GM10248 (cell line): Measurements from ENCODE around the gene GPR156.

Experiments used
- CTCF ChIA-PET: fragments of 300-600 bp; sonication (Branson Sonifier 250); formaldehyde crosslinking; extraction: SDS; loops from one replicate; lab custom pipeline; 2021; ENCODE audit warnings: antibody characterized with exemption; lab: Yijun Ruan, JAX
- POLR2A ChIA-PET: fragments of 350-650 bp; sonication (Branson Sonifier 250); formaldehyde crosslinking; extraction: SDS; loops from one replicate; lab custom pipeline; 2020; ENCODE audit warnings: antibody characterized with exemption; lab: Yijun Ruan, JAX
- DNase-seq: peaks from one replicate; pipeline ENCODE4 v3.0.0; 2012; ENCODE audit errors: extremely low spot score
- CTCF ChIP-seq: IDR thresholded peaks from 2 replicates; pipeline ENCODE4 v1.5.1; 2012; ENCODE audit warnings: mild to moderate bottlenecking, low read depth; ENCODE audit errors: extremely low read depth, missing control alignments, control extremely low read depth

Gene GPR156

GRCh38 chr3:120171134-120171873, 113.7 kb downstream of the GPR156 start:
- no peak for DNase-seq
- ChIA-PET CTCF (interaction anchor here (0.8 to 1.1 kb wide), 2 partner anchors 24 to 246 kb away, joined by 3 to 4 read pairs; no protein-coding TSS in a partner anchor), POLR2A (no interaction called here)

GRCh38 chr3:120170223-120170622, 114.8 kb downstream of the GPR156 start:
- no peak for DNase-seq
- ChIA-PET POLR2A (no interaction called here), CTCF (interaction anchor here (0.8 to 1.1 kb wide), 2 partner anchors 23 to 247 kb away, joined by 3 to 4 read pairs; no protein-coding TSS in a partner anchor)
- TF ChIP-seq CTCF, result no peak

More at GRCh38 chr3:120171134-120171873, 113.7 kb downstream of the GPR156 start:
- no peak for TF ChIP-seq CTCF

- CTCF ChIA-PET, result interaction anchor here (1.0 to 1.6 kb wide), 4 partner anchors 10 to 59 kb away, joined by 3 to 6 read pairs (median 4); no protein-coding TSS in a partner anchor
- TF ChIP-seq CTCF, result no peak
- POLR2A ChIA-PET, result no interaction called here
- DNase-seq, result no peak
Observed at GRCh38 chr3:120169407-120169806, 115.6 kb downstream of the GPR156 start.

GRCh38 chr3:120168611-120169010, 116.4 kb downstream of the GPR156 start:
- no peak for DNase-seq
- POLR2A ChIA-PET, result no interaction called here
- no peak for TF ChIP-seq CTCF
- CTCF ChIA-PET, result interaction anchor here (1.0 to 1.6 kb wide), 4 partner anchors 9 to 60 kb away, joined by 3 to 6 read pairs (median 4); no protein-coding TSS in a partner anchor

- ChIA-PET CTCF (no interaction called here), POLR2A (no interaction called here)
- TF ChIP-seq CTCF, result no peak
- DNase-seq, result no peak
Observed at GRCh38 chr3:120168038-120168437, 117.0 kb downstream of the GPR156 start.

- CTCF ChIA-PET, result interaction anchor here (2.6 kb wide), 1 partner anchor 11 kb away, joined by 7 read pairs; no protein-coding TSS in a partner anchor
- no peak for DNase-seq
- POLR2A ChIA-PET, result no interaction called here
- no peak for TF ChIP-seq CTCF
Observed at GRCh38 chr3:120167488-120167887, 117.5 kb downstream of the GPR156 start.
